Fibroblast of pulmonary artery (primary cell): ENCODE measurements around the gene CHAF1A.

ENCODE experiments used
- DNase-seq: peaks from one replicate; pipeline ENCODE4 v3.0.0-alpha.2; 2010; ENCODE audit warnings: low read depth
- H3K4me3 ChIP-seq: replicated peaks from 2 replicates; pipeline ENCODE4 v1.5.1; 2011; ENCODE audit warnings: low read depth, mild to moderate bottlenecking, control low read depth, low read length, moderate library complexity
- TF ChIP-seq, protein P1 (sequence below): IDR thresholded peaks from 2 replicates; pipeline ENCODE4 v1.5.1; 2011; ENCODE audit warnings: mild to moderate bottlenecking, control low read depth, low read length, inconsistent platforms; ENCODE audit errors: missing control alignments

The CHAF1A gene

DNA sequence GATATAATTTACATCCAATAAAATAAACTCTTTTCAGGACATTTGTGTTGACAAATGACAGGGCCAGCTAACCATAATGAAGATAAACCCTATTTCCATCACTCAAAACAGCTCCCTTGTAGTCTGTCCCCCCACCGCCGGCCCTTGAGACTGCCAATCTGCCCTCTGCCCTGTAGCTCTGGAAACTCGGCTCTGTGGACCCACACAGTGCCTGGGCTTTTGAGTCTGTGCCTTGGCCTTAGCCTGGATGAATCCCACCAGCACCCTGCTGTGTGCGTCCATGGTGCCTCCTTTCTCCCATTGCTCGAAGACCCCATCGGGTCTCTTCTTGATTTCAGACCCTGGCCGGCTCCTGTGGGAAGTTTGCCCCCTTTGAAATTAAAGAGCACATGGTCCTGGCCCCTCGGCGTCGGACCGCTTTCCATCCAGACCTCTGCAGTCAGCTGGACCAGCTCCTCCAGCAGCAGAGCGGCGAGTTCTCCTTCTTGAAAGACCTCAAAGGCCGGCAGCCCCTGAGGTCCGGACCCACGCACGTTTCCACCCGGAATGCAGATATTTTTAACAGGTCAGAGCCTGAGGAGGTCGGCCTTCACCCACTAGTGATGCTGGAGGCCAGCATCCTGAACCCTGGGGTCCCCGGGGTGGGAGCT is 26.0 kb downstream of the CHAF1A start:
- no peak for DNase-seq
- H3K4me3 ChIP-seq, result no peak overlapping the region
- TF ChIP-seq, protein P1, sequence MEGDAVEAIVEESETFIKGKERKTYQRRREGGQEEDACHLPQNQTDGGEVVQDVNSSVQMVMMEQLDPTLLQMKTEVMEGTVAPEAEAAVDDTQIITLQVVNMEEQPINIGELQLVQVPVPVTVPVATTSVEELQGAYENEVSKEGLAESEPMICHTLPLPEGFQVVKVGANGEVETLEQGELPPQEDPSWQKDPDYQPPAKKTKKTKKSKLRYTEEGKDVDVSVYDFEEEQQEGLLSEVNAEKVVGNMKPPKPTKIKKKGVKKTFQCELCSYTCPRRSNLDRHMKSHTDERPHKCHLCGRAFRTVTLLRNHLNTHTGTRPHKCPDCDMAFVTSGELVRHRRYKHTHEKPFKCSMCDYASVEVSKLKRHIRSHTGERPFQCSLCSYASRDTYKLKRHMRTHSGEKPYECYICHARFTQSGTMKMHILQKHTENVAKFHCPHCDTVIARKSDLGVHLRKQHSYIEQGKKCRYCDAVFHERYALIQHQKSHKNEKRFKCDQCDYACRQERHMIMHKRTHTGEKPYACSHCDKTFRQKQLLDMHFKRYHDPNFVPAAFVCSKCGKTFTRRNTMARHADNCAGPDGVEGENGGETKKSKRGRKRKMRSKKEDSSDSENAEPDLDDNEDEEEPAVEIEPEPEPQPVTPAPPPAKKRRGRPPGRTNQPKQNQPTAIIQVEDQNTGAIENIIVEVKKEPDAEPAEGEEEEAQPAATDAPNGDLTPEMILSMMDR, result no peak

DNA sequence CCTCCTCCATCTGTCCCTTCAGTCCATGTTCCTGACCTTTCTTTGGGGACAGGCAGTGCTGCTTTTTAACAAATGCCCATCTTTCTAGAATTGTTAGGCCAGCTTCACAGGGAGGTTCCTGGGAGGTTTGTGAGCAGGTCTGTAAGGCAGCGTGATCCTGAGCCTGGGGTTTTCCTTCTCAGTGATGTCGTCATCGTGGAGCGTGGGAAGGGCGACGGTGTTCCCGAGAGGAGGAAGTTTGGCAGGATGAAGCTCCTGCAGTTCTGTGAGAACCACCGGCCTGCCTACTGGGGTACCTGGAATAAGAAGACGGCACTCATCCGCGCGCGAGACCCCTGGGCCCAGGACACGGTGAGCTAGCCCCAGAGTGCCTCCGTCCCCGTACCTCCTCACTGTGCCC is 26.8 kb downstream of the CHAF1A start:
- H3K4me3 ChIP-seq, result no peak overlapping the region
- DNase-seq, result no peak
- TF ChIP-seq, protein P1, result no peak

DNA sequence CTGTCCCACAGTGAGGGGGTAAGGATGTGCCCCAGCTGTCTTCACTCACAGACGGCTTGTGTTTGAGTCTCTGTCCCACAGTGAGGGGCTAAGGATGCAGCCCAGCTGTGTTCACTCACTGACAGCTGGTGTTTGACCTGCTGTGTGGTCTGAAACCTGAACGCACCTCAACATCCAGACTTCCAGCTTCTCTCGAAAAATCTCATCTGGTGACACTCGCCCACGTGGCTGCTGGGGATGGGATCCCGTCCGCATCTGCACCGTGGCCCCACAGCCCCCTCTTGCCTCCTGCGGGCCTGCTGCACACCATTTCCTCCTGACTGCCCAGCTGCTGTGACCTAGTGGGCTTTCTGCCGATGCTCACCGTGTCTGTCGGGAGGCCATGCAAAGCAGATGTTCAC is 27.3 kb downstream of the CHAF1A start:
- TF ChIP-seq, protein P1, result no peak
- H3K4me3 ChIP-seq, result no peak overlapping the region
- no peak for DNase-seq

DNA sequence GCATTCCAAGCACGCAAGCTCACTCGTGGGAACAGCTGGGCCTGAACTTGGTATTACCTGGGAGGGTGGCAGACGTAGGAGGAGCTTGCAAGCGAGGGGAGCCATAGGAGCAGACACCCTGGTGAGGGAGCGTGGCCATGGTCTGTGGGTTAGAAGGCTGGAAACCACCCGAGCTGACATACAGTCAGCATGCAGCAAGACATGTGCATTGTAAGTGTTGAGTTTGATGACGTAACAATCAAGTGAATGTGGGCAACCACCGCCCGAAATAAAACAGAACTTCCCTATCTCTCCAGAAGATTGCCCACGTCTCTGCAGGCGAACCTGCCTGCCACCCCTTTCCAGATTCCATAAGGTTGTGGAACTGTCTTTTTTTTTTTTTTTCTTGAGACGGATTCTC is 28.3 kb downstream of the CHAF1A start:
- no peak for DNase-seq
- TF ChIP-seq, protein P1, result no peak
- H3K4me3 ChIP-seq, result no peak overlapping the region

DNA sequence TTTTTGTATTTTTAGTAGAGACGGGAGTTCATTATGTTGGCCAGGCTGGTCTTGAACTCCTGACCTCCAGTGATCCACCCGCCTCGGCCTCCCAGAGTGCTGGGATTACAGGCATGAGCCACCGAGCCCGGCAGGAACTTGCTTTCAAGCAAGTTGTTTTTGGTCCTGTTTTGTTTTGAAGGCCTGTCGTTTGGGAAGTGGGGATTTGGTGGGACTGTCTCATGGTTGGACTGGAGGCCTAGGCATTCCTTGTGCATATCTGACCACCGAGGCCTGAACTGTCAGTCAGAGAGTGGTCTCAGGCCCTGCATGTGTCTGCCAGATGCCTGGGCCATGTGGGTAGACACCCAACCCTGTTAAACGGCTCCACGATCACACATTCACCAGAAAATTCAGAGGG is 28.9 kb downstream of the CHAF1A start:
- no peak overlapping the region for H3K4me3 ChIP-seq
- no peak for DNase-seq
- TF ChIP-seq, protein P1, result no peak

DNA sequence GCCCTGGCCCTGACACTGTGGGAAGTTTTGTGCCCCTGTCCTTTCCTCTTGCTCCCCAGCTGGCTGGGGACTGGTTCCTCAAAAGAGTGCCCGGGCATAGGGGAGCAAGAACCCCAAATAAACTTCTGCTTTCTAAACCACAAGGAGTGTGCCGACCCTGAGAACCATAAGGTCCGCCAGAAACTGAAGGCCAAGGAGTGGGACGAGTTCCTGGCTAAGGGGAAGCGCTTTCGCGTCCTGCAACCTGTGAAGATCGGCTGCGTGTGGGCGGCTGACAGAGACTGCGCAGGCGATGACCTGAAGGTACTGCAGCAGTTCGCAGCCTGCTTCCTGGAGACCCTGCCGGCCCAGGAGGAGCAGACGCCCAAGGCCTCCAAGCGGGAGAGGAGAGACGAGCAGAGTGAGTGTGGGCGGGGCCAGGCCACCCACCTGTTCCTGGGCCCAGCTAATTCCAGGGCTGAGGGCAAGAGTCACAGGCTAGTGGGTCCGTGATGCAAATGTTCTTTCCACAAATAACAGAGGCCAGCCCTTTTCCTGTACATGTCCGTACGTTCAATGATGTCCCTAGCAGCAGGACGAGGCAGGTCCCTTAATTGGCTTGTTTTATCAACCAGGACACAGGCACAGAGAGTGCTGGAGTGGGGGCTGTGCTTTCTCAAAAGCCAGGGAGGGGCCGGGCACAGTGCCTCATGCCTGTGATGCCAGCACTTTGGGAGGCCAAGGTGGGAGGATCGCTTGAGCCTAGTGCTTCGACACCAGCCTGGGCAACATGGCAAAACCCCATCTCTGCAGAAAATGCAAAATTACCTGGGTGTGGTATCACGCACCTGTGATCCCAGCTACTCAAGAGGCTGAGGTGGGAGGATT is 29.6 kb downstream of the CHAF1A start:
- no peak for DNase-seq
- H3K4me3 ChIP-seq, result no peak overlapping the region
- TF ChIP-seq, protein P1, result no peak
